ENCODE measurements around the gene PRKCG. TPM values are rescaled to one million over a fixed set of nuclear protein-coding genes. Genes with fewer than 3 reads are reported as not detected.
A peak's percentile ranks its signal among the peaks of the same experiment; 100 is the strongest.

The PRKCG gene
- total RNA-seq, 1 experiment from 2014 or later: 5.9 TPM

- Histone ChIP-seq H3K79me2 (ENCODE audit: low read depth) (no peaks in the 10 kb centered on the region), H4K20me1 (ENCODE audit: insufficient read depth) (no peaks in the 10 kb centered on the region), H3K9me2 (ENCODE audit: insufficient read depth) (no peaks in the 10 kb centered on the region), H3K36me3 (ENCODE audit: low read depth) (no peaks in the 10 kb centered on the region), H3K4me2 (peak overlapping the region; percentile 41), H3K9me3 (ENCODE audit: insufficient read depth, low read depth) (no peaks in the 10 kb centered on the region), H3K4me1 (replicated peaks; ENCODE audit: insufficient read depth) (peaks cover 23% of the 10 kb centered on the region), H3K27me3 (ENCODE audit: insufficient read depth, low read depth) (0 out of 2 replicates have a peak, but pooled peaks cover 2% of the 10 kb centered on the region), H3F3A (ENCODE audit: insufficient read depth, low read depth) (peaks cover 20% of the 10 kb centered on the region; the same call in 1 of the 2 replicates), H3K4me3 (no peak overlapping the region), H2AFZ (no peak overlapping the region), H3K27ac (no peak overlapping the region)
- no TSS peak for BruUV-seq (replicated peaks)
- ChIA-PET CTCF (interaction anchor here (0.6 to 0.9 kb wide), 2 partner anchors 119 to 132 kb away, joined by 3 to 4 read pairs; no protein-coding TSS in a partner anchor), POLR2A (ENCODE audit: unreplicated experiment) (interaction anchor here (0.6 to 0.9 kb wide), 2 partner anchors 23 to 32 kb away, joined by 4 to 18 read pairs; partner anchors contain the start of gene PRKCG)
- intact Hi-C loops (cut with micrococcal nuclease; ENCODE audit: unreplicated experiment): loop anchor here (5.0 kb wide), 1 partner anchor 117 kb away; no protein-coding TSS in a partner anchor
- TF ChIP-seq CTCF (conservative IDR thresholded peaks at IDR 0.05): no peak
- no peak for TF ChIP-seq EZH2 (IDR thresholded peaks at IDR 0.05; ENCODE audit: low read depth)
- DNase-seq: peak in 1 of 2 experiments; percentile 78
These were observed 22.9 kb downstream of the PRKCG start for GRCh38 chr19:53904909-53905308.

GRCh38 chr19:53905787-53906186 is 23.8 kb downstream of the PRKCG start:
- no peaks in the 10 kb centered on the region for H3K9me3 ChIP-seq (ENCODE audit: insufficient read depth, low read depth)
- peaks cover 11% of the 10 kb centered on the region; the same call in 1 of the 2 replicates for H3K27me3 ChIP-seq (ENCODE audit: insufficient read depth, low read depth)
- peaks cover 25% of the 10 kb centered on the region; the same call in 1 of the 2 replicates for H3F3A ChIP-seq (ENCODE audit: insufficient read depth, low read depth)
- no peak for DNase-seq
- H3K9me2 ChIP-seq (ENCODE audit: insufficient read depth): no peaks in the 10 kb centered on the region
- BruUV-seq (replicated peaks): no TSS peak
- H3K27ac ChIP-seq: no peak overlapping the region
- no peak for TF ChIP-seq EZH2 (IDR thresholded peaks at IDR 0.05; ENCODE audit: low read depth)
- no peak for TF ChIP-seq CTCF (conservative IDR thresholded peaks at IDR 0.05)
- no peak overlapping the region for H3K4me3 ChIP-seq
- H4K20me1 ChIP-seq (ENCODE audit: insufficient read depth): no peaks in the 10 kb centered on the region
- H3K79me2 ChIP-seq (ENCODE audit: low read depth): no peaks in the 10 kb centered on the region
- CTCF ChIA-PET: no interaction called here
- no peaks in the 10 kb centered on the region for H3K36me3 ChIP-seq (ENCODE audit: low read depth)
- POLR2A ChIA-PET (ENCODE audit: unreplicated experiment): no interaction called here
- H2AFZ ChIP-seq: no peak overlapping the region
- peaks cover 23% of the 10 kb centered on the region for H3K4me1 ChIP-seq (replicated peaks; ENCODE audit: insufficient read depth)
- intact Hi-C loops (cut with micrococcal nuclease; ENCODE audit: unreplicated experiment): loop anchor here (5.0 kb wide), 1 partner anchor 117 kb away; no protein-coding TSS in a partner anchor
- H3K4me2 ChIP-seq: no peak overlapping the region

GRCh38 chr19:53906211-53907192 is 24.5 kb downstream of the PRKCG start:
- no peak overlapping the region for H2AFZ ChIP-seq
- no peaks in the 10 kb centered on the region for H3K9me2 ChIP-seq (ENCODE audit: insufficient read depth)
- H3K4me3 ChIP-seq: no peak overlapping the region
- CTCF ChIA-PET: interaction anchor here (0.6 kb wide), 1 partner anchor 112 kb away, joined by 4 read pairs; no protein-coding TSS in a partner anchor
- no peaks in the 10 kb centered on the region for H3K36me3 ChIP-seq (ENCODE audit: low read depth)
- H4K20me1 ChIP-seq (ENCODE audit: insufficient read depth): no peaks in the 10 kb centered on the region
- H3K4me1 ChIP-seq (replicated peaks; ENCODE audit: insufficient read depth): peaks cover 23% of the 10 kb centered on the region
- no peaks in the 10 kb centered on the region for H3K79me2 ChIP-seq (ENCODE audit: low read depth)
- no peak overlapping the region for H3K4me2 ChIP-seq
- DNase-seq: peak in 1 of 2 experiments; percentile 63
- no peak overlapping the region for H3K27ac ChIP-seq
- POLR2A ChIA-PET (ENCODE audit: unreplicated experiment): no interaction called here
- no peaks in the 10 kb centered on the region for H3K9me3 ChIP-seq (ENCODE audit: insufficient read depth, low read depth)
- H3K27me3 ChIP-seq (ENCODE audit: insufficient read depth, low read depth): peaks cover 18% of the 10 kb centered on the region
- TF ChIP-seq EZH2 (IDR thresholded peaks at IDR 0.05; ENCODE audit: low read depth) (no peak), CTCF (conservative IDR thresholded peaks at IDR 0.05) (peak; percentile 99)
- peaks cover 25% of the 10 kb centered on the region; the same call in 1 of the 2 replicates for H3F3A ChIP-seq (ENCODE audit: insufficient read depth, low read depth)
- BruUV-seq (replicated peaks): no TSS peak
- intact Hi-C loops (cut with micrococcal nuclease; ENCODE audit: unreplicated experiment): loop anchor here (5.0 kb wide), 1 partner anchor 116 kb away; no protein-coding TSS in a partner anchor
